Endothelial cell of umbilical vein (primary cell): ENCODE results near the gene KLB. TPM values are rescaled to one million over a fixed set of nuclear protein-coding genes. Genes with fewer than 3 reads are reported as not detected.

Experiments used
- BruUV-seq: library from RNA; stranded (reverse); fragments of 400-500 nt; replicated peaks from 2 replicates; lab custom pipeline; 2021; lab: Mats Ljungman, UMichigan
- CTCF ChIA-PET: fragments of 300-600, 350-600 bp; sonication (Branson Sonifier 250); formaldehyde crosslinking; loops from one replicate; lab custom pipeline; 2021; ENCODE audit warnings: antibody characterized with exemption, inconsistent platforms; lab: Charles Lee
- POLR2A ChIA-PET: fragments of 300-600, 350-600 bp; sonication (Branson Sonifier 250); formaldehyde crosslinking; loops from one replicate; lab custom pipeline; 2021; ENCODE audit warnings: antibody characterized with exemption, inconsistent platforms; lab: Charles Lee
- DNase-seq: peaks from one replicate; pipeline ENCODE4 v3.0.0-alpha.2; 2011; ENCODE audit warnings: low read depth, low spot score
- FAIRE-seq: peaks from 2 replicates; lab custom pipeline; 2011; peaks lifted over from hg19 to GRCh38; lab: Jason Lieb, UNC
- H2AFZ ChIP-seq: 2 replicates; pipeline ENCODE4 v1.6.0; 2012; ENCODE audit warnings: low read depth, low read length, control low read depth, inconsistent platforms
- H3K27ac ChIP-seq: 2 replicates; pipeline ENCODE4 v1.5.1; 2011; ENCODE audit warnings: low read depth, mild to moderate bottlenecking, control low read depth, low read length, moderate library complexity; ENCODE audit not compliant: insufficient read depth
- H3K27me3 ChIP-seq, 2 experiments: 2 replicates each; pipeline versions ENCODE4 v1.6.0 to v1.6.1; 2011; ENCODE audit warnings: low read length in 2 of 2, mixed read lengths in 1 of 2; ENCODE audit not compliant: control insufficient read depth in 2 of 2, insufficient read depth in 2 of 2
- H3K36me3 ChIP-seq, 2 experiments: 2 replicates in 1 of 2; 3 replicates in 1 of 2; pipeline ENCODE4 v1.5.1; 2011; ENCODE audit warnings: low read length in 2 of 2, mild to moderate bottlenecking in 1 of 2, moderate library complexity in 1 of 2; ENCODE audit not compliant: control insufficient read depth in 2 of 2, insufficient read depth in 2 of 2; ENCODE audit errors: extremely low read depth in 1 of 2
- H3K4me1 ChIP-seq: 3 replicates; pipeline ENCODE4 v1.5.1; 2011; ENCODE audit warnings: mild to moderate bottlenecking, low read length; ENCODE audit not compliant: control insufficient read depth, insufficient read depth; ENCODE audit errors: extremely low read depth
- H3K4me2 ChIP-seq: 2 replicates; pipeline ENCODE4 v1.6.1; 2011; ENCODE audit warnings: low read length, control low read depth, mixed read lengths; ENCODE audit not compliant: insufficient read depth
- H3K4me3 ChIP-seq, 3 experiments: fragments of 200-600 bp in 1 of 3; sonication (generic), shearing (Covaris generic) in 1 of 3; replicated peaks in 1 of 3; 2 replicates each; pipeline ENCODE4 v1.5.1; 2011 to 2016; ENCODE audit warnings: control low read depth in 3 of 3, low read length in 3 of 3, mild to moderate bottlenecking in 2 of 3, inconsistent platforms in 1 of 3, low read depth in 1 of 3, moderate library complexity in 1 of 3; ENCODE audit not compliant: insufficient read depth in 1 of 3
- H3K79me2 ChIP-seq: 2 replicates; pipeline ENCODE4 v1.6.0; 2012; ENCODE audit warnings: low read length, inconsistent platforms; ENCODE audit not compliant: control insufficient read depth, insufficient read depth
- H3K9ac ChIP-seq: replicated peaks from 2 replicates; pipeline ENCODE3; 2011; ENCODE audit warnings: low read length, control low read depth; ENCODE audit not compliant: insufficient read depth; ENCODE audit errors: extremely low read depth
- H3K9me1 ChIP-seq: replicated peaks from 3 replicates; pipeline ENCODE4 v1.6.0; 2011; ENCODE audit warnings: mild to moderate bottlenecking, low read length; ENCODE audit not compliant: control insufficient read depth, insufficient read depth; ENCODE audit errors: extremely low read depth
- H3K9me3 ChIP-seq: replicated peaks from 2 replicates; pipeline ENCODE4 v1.5.1; 2012; ENCODE audit warnings: low read length, inconsistent platforms; ENCODE audit not compliant: control insufficient read depth, insufficient read depth
- H4K20me1 ChIP-seq: replicated peaks from 2 replicates; pipeline ENCODE3; 2011; ENCODE audit warnings: mild to moderate bottlenecking, low read length; ENCODE audit not compliant: control insufficient read depth, insufficient read depth; ENCODE audit errors: extremely low read depth
- EZH2 ChIP-seq: IDR thresholded peaks from 2 replicates; pipeline ENCODE4 v1.6.1; 2012; ENCODE audit warnings: borderline replicate concordance, low read depth, mild to moderate bottlenecking, moderate library complexity, low read length, inconsistent platforms; ENCODE audit not compliant: severe bottlenecking
- FOS ChIP-seq: IDR thresholded peaks from 2 replicates; pipeline ENCODE4 v1.6.1; 2011; ENCODE audit warnings: mild to moderate bottlenecking, low read length, moderate library complexity, borderline replicate concordance; ENCODE audit not compliant: insufficient read depth
- GATA2 ChIP-seq: IDR thresholded peaks from 2 replicates; pipeline ENCODE4 v1.7.0; 2011; ENCODE audit warnings: low read depth, mild to moderate bottlenecking, moderate library complexity, mixed read lengths, low read length; ENCODE audit not compliant: insufficient read length, insufficient read depth
- JUN ChIP-seq: IDR thresholded peaks from 2 replicates; pipeline ENCODE4 v1.6.1; 2011; ENCODE audit warnings: borderline replicate concordance, low read depth; ENCODE audit not compliant: insufficient read length, insufficient read depth
- MYC ChIP-seq: IDR thresholded peaks from one replicate; pipeline ENCODE4 v1.6.1; 2011; ENCODE audit warnings: mild to moderate bottlenecking, low read depth, low read length
- POLR2A ChIP-seq: IDR thresholded peaks from 2 replicates; pipeline ENCODE4 v1.6.1; 2012; ENCODE audit warnings: low read depth, mild to moderate bottlenecking, control low read depth, low read length
- POLR2AphosphoS5 ChIP-seq: IDR thresholded peaks from 2 replicates; pipeline ENCODE4 v1.6.1; 2012; ENCODE audit warnings: low read depth, mild to moderate bottlenecking, control low read depth, low read length, moderate library complexity; ENCODE audit not compliant: insufficient read depth
- dilution Hi-C: fragments of 300-500 bp; cut with MboI; formaldehyde crosslinking; loops from one replicate; pipeline ENCODE4 v1.15.0; 2019; ENCODE audit warnings: low sequenced_read_pairs; ENCODE audit not compliant: extremely low pct_ligation_motif_present
- intact Hi-C: fragments of 100-400 bp; cut with micrococcal nuclease; formaldehyde crosslinking; loops from one replicate; pipeline ENCODE4 v1.10.0; 2022
- polyA plus RNA-seq, 4 experiments: library from polyadenylated mRNA; depleted of rRNA in 3 of 4; stranded (reverse) in 3 of 4; unstranded in 1 of 4; fragments of >200 nt; gene quantifications; 2 replicates each; pipeline versions ENCODE4 v1.2.1 to v1.2.3, GENCODE V29; 2011 to 2012; ENCODE audit warnings: missing spikeins in 1 of 4
- total RNA-seq: library from RNA; stranded (reverse); gene quantifications from 2 replicates; pipeline ENCODE4 v1.2.3, GENCODE V29; 2021
- TF ChIP-seq, protein P1 (sequence below): IDR thresholded peaks from 2 replicates; pipeline ENCODE4 v1.6.1; 2011; ENCODE audit not compliant: insufficient read depth, insufficient read length
- TF ChIP-seq, protein P2 (sequence below), 2 donors: IDR thresholded peaks; 1 replicate in 1 of 2; 2 replicates in 1 of 2; pipeline ENCODE4 v1.5.1; 2011; ENCODE audit warnings: low read length in 2 of 2, mild to moderate bottlenecking in 2 of 2, moderate library complexity in 2 of 2, control low read depth in 1 of 2, inconsistent platforms in 1 of 2, low read depth in 1 of 2; ENCODE audit not compliant: insufficient read depth in 1 of 2; ENCODE audit errors: extremely low read depth in 1 of 2

KLB gene
- total and polyA plus RNA-seq, 2 donors (not counting 3 experiments of a cell fraction or from before 2014, with no cell fraction given) = 0.01 TPM; not detected in 1

DNA sequence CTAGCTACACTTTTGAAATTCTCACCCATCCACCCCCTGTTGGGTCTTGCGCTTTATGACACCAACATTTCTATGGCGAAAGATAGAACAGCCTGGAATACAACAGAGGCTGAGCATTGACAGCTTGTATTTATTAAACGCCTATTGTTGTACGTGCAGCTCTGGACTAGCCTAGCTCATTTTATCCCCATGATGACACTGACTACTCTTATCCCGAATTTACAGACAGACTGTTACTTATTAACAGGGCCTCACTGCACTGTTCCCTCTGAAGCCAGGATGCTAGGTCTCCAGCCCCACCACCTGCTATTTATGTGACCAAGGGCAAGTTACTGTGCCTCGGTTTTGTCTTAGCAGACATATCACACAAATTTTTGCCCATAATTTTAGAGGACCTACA lies 39.6 kb upstream of the KLB start:
- no peaks in the 10 kb centered on the region for H4K20me1 ChIP-seq
- no peaks in the 10 kb centered on the region for H3K27me3 ChIP-seq
- DNase-seq (no peak), FAIRE-seq (no peak)
- H3K9me1 ChIP-seq = no peaks in the 10 kb centered on the region
- H2AFZ ChIP-seq = no peak overlapping the region
- peaks cover 39% of the 10 kb centered on the region for H3K79me2 ChIP-seq
- no peaks in the 10 kb centered on the region for H3K9me3 ChIP-seq
- H3K4me2 ChIP-seq = no peak overlapping the region
- H3K4me1 ChIP-seq = peaks cover 11% of the 10 kb centered on the region
- no peak overlapping the region for H3K4me3 ChIP-seq
- no peaks in the 10 kb centered on the region for H3K36me3 ChIP-seq
- H3K9ac ChIP-seq = no peak overlapping the region
- H3K27ac ChIP-seq = no peak overlapping the region
- ChIA-PET CTCF (interaction anchor here (1.1 to 1.5 kb wide), 2 partner anchors 20 to 61 kb away, joined by 3 read pairs; no protein-coding TSS in a partner anchor), POLR2A (no interaction called here)
- BruUV-seq = no TSS peak
- dilution Hi-C loops (no loop called here), intact Hi-C loops (no loop called here)
- TF ChIP-seq FOS = no peak
- TF ChIP-seq GATA2 = no peak
- TF ChIP-seq JUN = no peak
- TF ChIP-seq, protein P1, sequence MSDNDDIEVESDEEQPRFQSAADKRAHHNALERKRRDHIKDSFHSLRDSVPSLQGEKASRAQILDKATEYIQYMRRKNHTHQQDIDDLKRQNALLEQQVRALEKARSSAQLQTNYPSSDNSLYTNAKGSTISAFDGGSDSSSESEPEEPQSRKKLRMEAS = no peak
- no peak for TF ChIP-seq POLR2AphosphoS5

DNA sequence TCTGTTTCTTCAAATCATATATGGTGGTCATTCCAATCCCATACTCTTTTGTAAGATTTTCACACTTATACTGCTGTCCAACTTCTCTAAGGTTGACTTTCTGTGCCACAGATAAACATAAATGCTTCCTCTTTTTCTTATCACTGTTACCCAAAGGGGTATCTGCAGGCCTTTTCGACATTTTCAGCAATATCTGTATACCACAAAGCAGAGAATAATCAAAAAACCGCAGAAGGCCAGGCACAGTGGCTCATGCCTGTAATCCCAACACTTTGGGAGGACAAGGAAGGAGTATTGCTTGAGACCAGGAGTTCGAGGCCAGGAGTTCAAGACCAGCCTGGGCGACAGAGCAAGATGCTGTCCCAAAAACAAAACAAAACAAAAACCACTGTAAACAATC lies 37.4 kb upstream of the KLB start:
- no peak for TF ChIP-seq GATA2
- TF ChIP-seq EZH2 = no peak
- TF ChIP-seq, protein P1 = no peak
- no peak for TF ChIP-seq POLR2A
- TF ChIP-seq POLR2AphosphoS5 = no peak
- no peak for TF ChIP-seq JUN
- no peak for TF ChIP-seq FOS
- TF ChIP-seq MYC = no peak
- TF ChIP-seq, protein P2, sequence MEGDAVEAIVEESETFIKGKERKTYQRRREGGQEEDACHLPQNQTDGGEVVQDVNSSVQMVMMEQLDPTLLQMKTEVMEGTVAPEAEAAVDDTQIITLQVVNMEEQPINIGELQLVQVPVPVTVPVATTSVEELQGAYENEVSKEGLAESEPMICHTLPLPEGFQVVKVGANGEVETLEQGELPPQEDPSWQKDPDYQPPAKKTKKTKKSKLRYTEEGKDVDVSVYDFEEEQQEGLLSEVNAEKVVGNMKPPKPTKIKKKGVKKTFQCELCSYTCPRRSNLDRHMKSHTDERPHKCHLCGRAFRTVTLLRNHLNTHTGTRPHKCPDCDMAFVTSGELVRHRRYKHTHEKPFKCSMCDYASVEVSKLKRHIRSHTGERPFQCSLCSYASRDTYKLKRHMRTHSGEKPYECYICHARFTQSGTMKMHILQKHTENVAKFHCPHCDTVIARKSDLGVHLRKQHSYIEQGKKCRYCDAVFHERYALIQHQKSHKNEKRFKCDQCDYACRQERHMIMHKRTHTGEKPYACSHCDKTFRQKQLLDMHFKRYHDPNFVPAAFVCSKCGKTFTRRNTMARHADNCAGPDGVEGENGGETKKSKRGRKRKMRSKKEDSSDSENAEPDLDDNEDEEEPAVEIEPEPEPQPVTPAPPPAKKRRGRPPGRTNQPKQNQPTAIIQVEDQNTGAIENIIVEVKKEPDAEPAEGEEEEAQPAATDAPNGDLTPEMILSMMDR (IDR thresholded peaks at IDR 0.05; ENCODE audit: extremely low read depth in 1 of 2, insufficient read depth in 1 of 2, low read depth in 1 of 2, low read length in 2 of 2) = no peak
- Histone ChIP-seq H3K27ac (no peak overlapping the region), H3K9ac (no peak overlapping the region), H3K9me1 (no peaks in the 10 kb centered on the region), H3K4me1 (peaks cover 11% of the 10 kb centered on the region), H3K79me2 (peaks cover 18% of the 10 kb centered on the region), H4K20me1 (no peaks in the 10 kb centered on the region), H3K4me3 (no peak overlapping the region), H3K9me3 (no peaks in the 10 kb centered on the region), H2AFZ (no peak overlapping the region), H3K27me3 (no peaks in the 10 kb centered on the region), H3K36me3 (no peaks in the 10 kb centered on the region), H3K4me2 (no peak overlapping the region)
- FAIRE-seq = no peak
- ChIA-PET POLR2A (no interaction called here), CTCF (interaction anchor here (1.0 kb wide), 1 partner anchor 57 kb away, joined by 6 read pairs; no protein-coding TSS in a partner anchor)
- no peak for DNase-seq
- intact Hi-C loops (no loop called here), dilution Hi-C loops (no loop called here)
- no TSS peak for BruUV-seq
